Measurements from ENCODE around the gene ADAM11.

Gene ADAM11

DNA sequence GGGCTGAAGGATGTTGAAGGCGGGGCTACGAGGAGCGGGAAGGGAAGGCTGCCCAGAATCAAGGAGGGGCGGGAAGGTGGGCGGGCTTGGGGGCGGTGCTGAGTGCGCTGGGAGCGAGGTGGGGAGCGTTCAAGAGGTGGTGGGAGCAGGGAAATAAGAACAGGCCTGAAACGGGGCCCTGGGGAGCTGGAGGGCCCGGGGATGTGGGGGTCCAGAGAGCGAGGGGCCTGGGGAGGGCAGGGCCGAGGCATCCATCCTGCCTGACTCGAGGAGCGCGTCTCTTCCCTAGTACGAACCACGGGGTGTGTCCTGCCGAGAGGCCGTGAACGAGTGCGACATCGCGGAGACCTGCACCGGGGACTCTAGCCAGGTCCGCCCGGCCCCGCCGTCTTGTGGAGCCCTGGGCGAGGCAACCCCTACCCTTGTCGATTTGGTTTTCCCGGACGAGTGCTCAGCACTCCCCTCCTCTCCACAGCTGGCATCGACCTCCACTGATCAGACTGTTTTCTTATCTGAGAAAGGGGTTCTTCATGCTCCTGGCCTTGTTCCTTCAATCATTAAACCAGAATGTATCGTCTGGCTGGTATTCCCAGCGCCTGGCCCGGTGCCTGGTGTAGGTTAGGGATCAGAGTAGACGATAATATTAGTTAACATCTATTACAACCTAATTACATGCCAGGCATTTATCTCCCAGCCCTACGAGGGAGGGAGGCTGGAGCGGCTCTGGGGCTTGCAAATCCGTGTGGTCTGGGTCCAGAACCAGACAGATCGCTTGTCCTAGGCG, 17.2 kb downstream of the ADAM11 start:
- peaks cover 3 to 5% of the 10 kb centered on the region in 2 donors for H3K4me1 ChIP-seq (ENCODE audit: control insufficient read depth in 2 of 2, insufficient read depth in 1 of 2, low read depth in 1 of 2, low read length in 2 of 2)
- H3K79me1 ChIP-seq (ENCODE audit: low read depth, low read length): peaks cover 5% of the 10 kb centered on the region
- H4K91ac ChIP-seq (ENCODE audit: low read depth, low read length, poor library complexity): no peak overlapping the region
- H2BK12ac ChIP-seq (ENCODE audit: low read length): no peak overlapping the region
- H3K4me3 ChIP-seq (ENCODE audit: low read length in 2 of 2): peak overlapping the region; percentile 59 to 78
- DNase-seq (ENCODE audit: low spot score): no peak
- H3K9ac ChIP-seq (ENCODE audit: low read depth, low read length, poor library complexity): peak overlapping the region; percentile 86
- H3K18ac ChIP-seq (ENCODE audit: low read length): peak overlapping the region; percentile 55
- H3K4me2 ChIP-seq (ENCODE audit: insufficient read depth, low read length, poor library complexity, severe bottlenecking): peak overlapping the region; percentile 95
- H2BK120ac ChIP-seq (ENCODE audit: low read depth, low read length): no peak overlapping the region
- H3K36me3 ChIP-seq (replicated peaks in 1 of 2; ENCODE audit: control insufficient read depth in 2 of 2, insufficient read depth in 2 of 2, low read length in 2 of 2): no peaks in the 10 kb centered on the region
- H2BK5ac ChIP-seq (ENCODE audit: low read length): no peak overlapping the region
- H3K9me3 ChIP-seq (replicated peaks in 1 of 2; ENCODE audit: control insufficient read depth in 2 of 2, insufficient read depth in 1 of 2, low read depth in 1 of 2, low read length in 2 of 2): no peaks in the 10 kb centered on the region
- peak overlapping the region; percentile 52 for H2AK5ac ChIP-seq (ENCODE audit: low read depth, low read length)
- H2BK15ac ChIP-seq (ENCODE audit: low read length): no peak overlapping the region
- no peak overlapping the region for H3K4ac ChIP-seq (ENCODE audit: low read length)
- no peak overlapping the region for H4K8ac ChIP-seq (ENCODE audit: low read depth, low read length)
- H3K27me3 ChIP-seq (ENCODE audit: control insufficient read depth in 3 of 3, insufficient read depth in 3 of 3, low read depth in 1 of 3, low read length in 3 of 3): peaks cover 0 to 29% (median 15%) of the 10 kb centered on the region in 3 experiments
- peak overlapping the region; percentile 75 for H3K23ac ChIP-seq (ENCODE audit: low read depth, low read length, poor library complexity)
- no peak overlapping the region for H3K14ac ChIP-seq (ENCODE audit: low read length)
- no CpG with 5 or more reads among the region's 43 CpGs for WGBS, 2 donors (ENCODE audit: extremely low coverage in 2 of 2, insufficient read length in 2 of 2, insufficient replicate concordance in 1 of 2)
- peak overlapping the region; percentile 91 for H2AFZ ChIP-seq (ENCODE audit: low read length)
- H3K27ac ChIP-seq (replicated peaks; ENCODE audit: low read length): no peak overlapping the region

DNA sequence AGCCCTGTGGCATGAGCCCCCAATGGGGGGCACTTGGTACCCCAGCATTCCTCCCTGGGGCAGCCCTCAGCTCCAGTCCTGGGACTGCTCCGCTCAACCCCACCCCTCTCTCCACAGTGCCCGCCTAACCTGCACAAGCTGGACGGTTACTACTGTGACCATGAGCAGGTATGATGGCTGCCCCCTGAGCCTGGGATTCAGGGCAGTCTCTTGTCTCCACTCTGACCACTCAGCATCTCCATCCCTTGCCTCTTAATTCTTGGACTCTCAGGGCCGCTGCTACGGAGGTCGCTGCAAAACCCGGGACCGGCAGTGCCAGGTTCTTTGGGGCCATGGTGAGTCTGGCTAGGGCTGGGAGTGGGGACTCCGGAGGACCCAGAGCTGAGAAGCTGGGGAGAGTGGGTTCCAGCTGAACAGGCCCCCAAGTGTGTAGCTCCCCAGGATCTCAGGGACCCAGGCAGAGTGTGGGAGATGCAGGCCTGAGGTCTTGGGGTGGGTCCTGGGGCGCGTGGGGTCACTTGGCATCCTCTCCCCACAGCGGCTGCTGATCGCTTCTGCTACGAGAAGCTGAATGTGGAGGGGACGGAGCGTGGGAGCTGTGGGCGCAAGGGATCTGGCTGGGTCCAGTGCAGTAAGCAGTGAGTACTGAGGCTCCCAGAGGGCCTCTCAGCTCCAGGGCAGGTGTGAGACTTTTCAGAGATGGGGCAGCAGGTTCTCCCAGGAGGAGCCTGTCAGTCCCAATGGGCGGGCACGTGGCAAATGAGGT, 18.0 kb downstream of the ADAM11 start:
- Histone ChIP-seq H3K4me2 (ENCODE audit: insufficient read depth, low read length, poor library complexity, severe bottlenecking) (no peak overlapping the region), H3K4me1 (ENCODE audit: control insufficient read depth in 2 of 2, insufficient read depth in 1 of 2, low read depth in 1 of 2, low read length in 2 of 2) (peaks cover 5 to 11% of the 10 kb centered on the region in 2 donors), H2AK5ac (ENCODE audit: low read depth, low read length) (no peak overlapping the region), H3K79me1 (ENCODE audit: low read depth, low read length) (peaks cover 5% of the 10 kb centered on the region), H2BK120ac (ENCODE audit: low read depth, low read length) (no peak overlapping the region), H3K14ac (ENCODE audit: low read length) (no peak overlapping the region), H3K4me3 (ENCODE audit: low read length in 2 of 2) (no peak overlapping the region), H3K23ac (ENCODE audit: low read depth, low read length, poor library complexity) (peak overlapping the region; percentile 21), H3K4ac (ENCODE audit: low read length) (no peak overlapping the region), H4K91ac (ENCODE audit: low read depth, low read length, poor library complexity) (no peak overlapping the region), H2BK5ac (ENCODE audit: low read length) (no peak overlapping the region), H3K27me3 (ENCODE audit: control insufficient read depth in 3 of 3, insufficient read depth in 3 of 3, low read depth in 1 of 3, low read length in 3 of 3) (peaks cover 0 to 28% (median 15%) of the 10 kb centered on the region in 3 experiments), H4K8ac (ENCODE audit: low read depth, low read length) (no peak overlapping the region), H3K9me3 (replicated peaks in 1 of 2; ENCODE audit: control insufficient read depth in 2 of 2, insufficient read depth in 1 of 2, low read depth in 1 of 2, low read length in 2 of 2) (no peaks in the 10 kb centered on the region), H3K18ac (ENCODE audit: low read length) (no peak overlapping the region), H3K27ac (replicated peaks; ENCODE audit: low read length) (no peak overlapping the region), H3K9ac (ENCODE audit: low read depth, low read length, poor library complexity) (no peak overlapping the region), H3K36me3 (replicated peaks in 1 of 2; ENCODE audit: control insufficient read depth in 2 of 2, insufficient read depth in 2 of 2, low read length in 2 of 2) (no peaks in the 10 kb centered on the region), H2BK12ac (ENCODE audit: low read length) (no peak overlapping the region), H2BK15ac (ENCODE audit: low read length) (no peak overlapping the region), H2AFZ (ENCODE audit: low read length) (no peak overlapping the region)
- WGBS, 2 donors (ENCODE audit: extremely low coverage in 2 of 2, insufficient read length in 2 of 2, insufficient replicate concordance in 1 of 2): no CpG with 5 or more reads among the region's 19 CpGs
- no peak for DNase-seq (ENCODE audit: low spot score)

DNA sequence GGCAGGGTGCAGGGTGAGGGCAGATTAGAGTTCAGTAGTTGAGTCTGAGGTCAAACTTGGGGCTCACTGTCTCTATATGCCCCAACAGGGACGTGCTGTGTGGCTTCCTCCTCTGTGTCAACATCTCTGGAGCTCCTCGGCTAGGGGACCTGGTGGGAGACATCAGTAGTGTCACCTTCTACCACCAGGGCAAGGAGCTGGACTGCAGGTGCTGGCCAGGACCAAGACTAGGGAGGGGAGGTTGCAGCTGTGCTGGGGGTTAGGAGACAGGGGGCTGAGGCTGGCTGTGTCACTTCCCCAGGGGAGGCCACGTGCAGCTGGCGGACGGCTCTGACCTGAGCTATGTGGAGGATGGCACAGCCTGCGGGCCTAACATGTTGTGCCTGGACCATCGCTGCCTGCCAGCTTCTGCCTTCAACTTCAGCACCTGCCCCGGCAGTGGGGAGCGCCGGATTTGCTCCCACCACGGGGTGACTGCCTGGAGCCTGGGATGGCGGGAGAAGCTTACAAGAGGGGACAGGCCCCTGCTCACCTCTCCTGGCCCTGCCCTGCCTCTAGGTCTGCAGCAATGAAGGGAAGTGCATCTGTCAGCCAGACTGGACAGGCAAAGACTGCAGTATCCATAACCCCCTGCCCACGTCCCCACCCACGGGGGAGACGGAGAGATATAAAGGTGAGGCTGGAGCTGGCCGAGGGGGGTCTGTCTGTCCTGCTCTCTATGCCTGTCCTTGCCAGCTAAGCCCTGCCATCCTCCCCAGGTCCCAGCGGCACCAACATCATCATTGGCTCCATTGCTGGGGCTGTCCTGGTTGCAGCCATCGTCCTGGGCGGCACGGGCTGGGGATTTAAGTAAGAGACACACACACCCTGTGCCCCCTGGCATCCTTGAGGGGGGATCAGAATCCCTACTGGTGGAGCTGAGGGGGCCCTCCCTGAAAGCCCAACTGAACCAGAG, 18.9 kb downstream of the ADAM11 start:
- Histone ChIP-seq H3K9ac (ENCODE audit: low read depth, low read length, poor library complexity) (peak overlapping the region; percentile 37), H2AK5ac (ENCODE audit: low read depth, low read length) (peak overlapping the region; percentile 40), H3K4ac (ENCODE audit: low read length) (no peak overlapping the region), H2BK5ac (ENCODE audit: low read length) (no peak overlapping the region), H2BK120ac (ENCODE audit: low read depth, low read length) (no peak overlapping the region), H3K4me3 (ENCODE audit: low read length in 2 of 2) (no peak overlapping the region), H3K79me1 (ENCODE audit: low read depth, low read length) (peaks cover 3% of the 10 kb centered on the region), H4K91ac (ENCODE audit: low read depth, low read length, poor library complexity) (no peak overlapping the region), H3K36me3 (replicated peaks in 1 of 2; ENCODE audit: control insufficient read depth in 2 of 2, insufficient read depth in 2 of 2, low read length in 2 of 2) (no peaks in the 10 kb centered on the region), H3K14ac (ENCODE audit: low read length) (peak overlapping the region; percentile 38), H3K27ac (replicated peaks; ENCODE audit: low read length) (no peak overlapping the region), H2BK15ac (ENCODE audit: low read length) (no peak overlapping the region), H2BK12ac (ENCODE audit: low read length) (peak overlapping the region; percentile 80), H3K4me2 (ENCODE audit: insufficient read depth, low read length, poor library complexity, severe bottlenecking) (no peak overlapping the region), H2AFZ (ENCODE audit: low read length) (no peak overlapping the region), H4K8ac (ENCODE audit: low read depth, low read length) (no peak overlapping the region), H3K18ac (ENCODE audit: low read length) (peak overlapping the region; percentile 62), H3K27me3 (ENCODE audit: control insufficient read depth in 3 of 3, insufficient read depth in 3 of 3, low read depth in 1 of 3, low read length in 3 of 3) (peaks cover 0 to 23% (median 15%) of the 10 kb centered on the region in 3 experiments), H3K9me3 (replicated peaks in 1 of 2; ENCODE audit: control insufficient read depth in 2 of 2, insufficient read depth in 1 of 2, low read depth in 1 of 2, low read length in 2 of 2) (no peaks in the 10 kb centered on the region), H3K4me1 (ENCODE audit: control insufficient read depth in 2 of 2, insufficient read depth in 1 of 2, low read depth in 1 of 2, low read length in 2 of 2) (peaks cover 11 to 18% of the 10 kb centered on the region in 2 donors), H3K23ac (ENCODE audit: low read depth, low read length, poor library complexity) (no peak overlapping the region)
- DNase-seq (ENCODE audit: low spot score): no peak
- WGBS, 2 donors (ENCODE audit: extremely low coverage in 2 of 2, insufficient read length in 2 of 2, insufficient replicate concordance in 1 of 2): no CpG with 5 or more reads among the region's 20 CpGs
